Limb (tissue), 2 donors: Measurements from ENCODE around the gene DNAJB4.
"Not testable (repeated sequence)": the region's sequence is repeated elsewhere in the genome, so short reads cannot be mapped to it uniquely, and the experiment has no call there.

Source experiments
- DNase-seq, 2 donors: peaks; one replicate each; pipeline ENCODE4 v3.0.0-alpha.2; 2016; ENCODE audit errors: extremely low spot score in 2 of 2

DNAJB4 gene

GRCh38 chr1:77990629-77991204 is 14.0 kb upstream of the DNAJB4 start:
- DNase-seq, result no peak

GRCh38 chr1:77991638-77992037 is 13.1 kb upstream of the DNAJB4 start:
- no peak for DNase-seq

DNA sequence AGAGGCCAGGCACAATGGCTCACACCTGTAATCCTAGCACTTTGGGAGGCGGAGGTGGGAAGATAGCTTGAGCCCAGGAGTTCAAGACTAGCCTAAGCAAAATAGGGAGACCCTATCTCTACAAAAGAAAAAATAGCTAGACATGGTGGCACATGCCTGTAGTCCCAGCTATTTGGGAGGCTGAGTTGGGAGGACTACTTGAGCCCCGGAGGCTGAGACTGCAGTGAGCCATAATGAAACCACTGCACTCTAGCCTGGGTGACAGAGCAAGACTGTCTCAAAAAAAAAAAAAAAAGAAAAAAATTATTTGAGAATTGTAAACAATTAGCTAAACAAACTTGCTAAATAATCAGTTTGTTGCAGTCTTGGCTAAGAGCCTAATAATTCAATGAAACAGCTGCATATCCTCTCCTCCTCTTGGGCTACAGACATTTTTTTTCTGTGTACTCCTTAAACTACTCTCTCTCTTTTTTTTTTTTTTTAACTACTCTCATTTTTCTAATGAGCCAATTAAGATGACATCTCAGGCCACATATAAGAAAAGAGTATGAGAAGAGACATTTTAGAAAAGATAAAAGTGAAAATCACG is 10.5 kb upstream of the DNAJB4 start:
- DNase-seq, result no peak

DNA sequence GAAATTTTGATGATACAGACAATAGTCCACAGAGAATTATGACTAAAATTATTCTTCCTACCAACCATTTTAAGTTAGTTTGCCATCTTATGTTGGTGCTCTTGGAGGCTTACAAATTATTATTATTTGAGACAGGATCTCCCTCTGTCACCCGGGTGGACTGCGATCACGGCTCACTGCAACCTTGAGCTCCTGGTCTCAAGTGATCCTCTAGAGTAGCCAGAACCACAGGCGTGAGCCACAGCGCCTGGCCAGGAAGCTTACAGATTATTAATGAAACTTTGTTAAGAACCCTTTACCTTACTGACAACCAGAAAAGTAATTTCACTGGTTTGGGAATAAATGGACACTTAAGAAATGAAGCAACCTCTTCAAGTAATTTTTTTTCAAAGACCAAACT is 8.0 kb upstream of the DNAJB4 start:
- no peak for DNase-seq

DNA sequence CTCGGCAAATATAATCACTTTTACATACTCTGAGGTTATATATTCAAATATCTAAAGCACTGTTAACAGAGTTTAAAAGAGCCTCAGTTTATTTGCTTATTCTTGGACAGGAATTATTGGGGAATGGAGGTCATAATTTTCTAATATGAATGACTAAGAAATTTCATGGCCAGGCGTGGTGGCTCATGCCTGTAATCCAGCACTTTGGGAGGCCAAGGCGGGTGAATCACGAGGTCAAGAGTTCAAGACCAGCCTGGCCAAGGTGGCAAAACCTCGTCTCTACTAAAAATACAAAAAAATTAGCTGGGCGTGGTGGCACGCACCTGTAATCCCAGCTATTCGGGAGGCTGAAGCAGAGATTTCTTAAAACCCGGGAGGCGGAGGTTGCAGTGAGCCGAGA is 4.2 kb upstream of the DNAJB4 start:
- DNase-seq, result not testable (repeated sequence)

GRCh38 chr1:78003070-78003746 is 1.5 kb upstream of the DNAJB4 start:
- no peak for DNase-seq

GRCh38 chr1:78003882-78004718 is 639 bp upstream of the DNAJB4 start:
- DNase-seq, result peak; percentile 65 to 80

DNA sequence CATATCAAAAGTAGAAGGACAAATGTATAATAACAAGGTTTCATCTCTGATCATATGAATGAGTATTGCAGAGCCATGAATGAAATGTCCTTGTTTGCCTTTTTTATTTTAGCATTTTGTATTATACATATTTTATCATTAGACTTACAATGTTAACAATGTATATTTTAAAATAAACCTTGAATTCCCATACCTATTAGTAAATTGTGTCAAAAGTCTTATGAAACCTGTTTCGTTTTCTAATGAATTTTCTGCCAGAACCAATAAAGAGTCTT is 646 bp downstream of the DNAJB4 start:
- DNase-seq, result no peak

GRCh38 chr1:78005755-78006154 is 1.0 kb downstream of the DNAJB4 start:
- DNase-seq, result peak; percentile 35 to 92

DNA sequence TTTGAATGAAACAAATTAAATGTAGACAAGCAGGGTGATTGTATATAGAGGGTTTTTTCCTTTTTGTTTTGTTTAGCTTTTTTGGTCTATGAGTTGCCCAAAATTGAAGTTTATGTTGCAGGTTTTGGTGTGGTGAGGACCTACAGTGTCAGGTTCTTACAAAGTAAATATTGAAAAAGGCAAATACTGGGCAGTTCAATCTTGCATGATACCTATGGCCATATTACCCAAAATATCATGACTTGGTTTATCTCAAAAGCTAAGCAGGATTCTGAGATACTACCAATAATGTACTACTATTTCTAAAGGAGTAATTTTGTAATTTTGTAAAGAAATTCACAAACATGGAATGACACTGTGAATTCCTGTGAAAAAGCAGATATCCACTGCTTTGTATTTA is 1.8 kb downstream of the DNAJB4 start:
- no peak for DNase-seq

GRCh38 chr1:78007677-78008341 is 3.1 kb downstream of the DNAJB4 start:
- DNase-seq, result no peak

GRCh38 chr1:78009276-78009675 is 4.5 kb downstream of the DNAJB4 start:
- DNase-seq, result no peak

DNA sequence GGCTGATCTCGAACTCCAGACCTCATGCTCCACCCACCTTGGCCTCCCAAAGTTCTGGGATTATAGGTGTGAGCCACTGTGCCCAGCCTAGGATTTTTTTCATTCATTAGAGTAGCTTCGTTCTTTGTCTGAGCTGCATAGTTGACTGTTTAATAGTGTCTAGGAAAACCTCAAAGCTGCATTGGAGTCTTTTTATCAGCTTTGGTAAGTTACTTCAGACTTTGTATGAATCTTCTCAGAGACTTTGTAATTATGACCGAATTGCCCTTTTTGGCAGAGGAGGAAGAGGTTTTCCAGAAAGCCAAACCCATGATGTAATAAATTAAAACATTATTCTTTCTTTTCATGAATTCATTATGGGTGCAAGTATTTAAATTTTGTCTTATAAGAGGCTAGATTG is 5.1 kb downstream of the DNAJB4 start:
- no peak for DNase-seq

DNA sequence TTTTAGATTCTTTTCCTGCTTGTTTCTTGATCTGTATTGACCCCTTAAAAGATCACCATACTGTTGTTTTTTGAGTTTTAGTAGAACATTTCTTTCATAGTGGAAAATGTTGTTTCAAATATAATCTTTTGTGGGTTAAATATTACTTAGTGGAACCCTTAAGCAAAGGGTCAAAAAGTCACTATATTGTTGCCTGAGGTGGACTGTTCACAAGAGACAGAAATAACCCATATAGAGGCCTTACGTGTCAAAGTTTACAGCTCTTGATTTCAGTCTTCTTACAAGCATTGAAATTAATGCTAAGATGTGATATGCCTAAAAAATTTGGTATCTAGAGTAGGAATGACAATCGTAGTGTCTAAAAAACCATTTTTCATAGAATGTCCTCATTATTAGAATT is 6.3 kb downstream of the DNAJB4 start:
- no peak for DNase-seq

GRCh38 chr1:78015148-78015547 is 10.4 kb downstream of the DNAJB4 start:
- DNase-seq, result no peak

DNA sequence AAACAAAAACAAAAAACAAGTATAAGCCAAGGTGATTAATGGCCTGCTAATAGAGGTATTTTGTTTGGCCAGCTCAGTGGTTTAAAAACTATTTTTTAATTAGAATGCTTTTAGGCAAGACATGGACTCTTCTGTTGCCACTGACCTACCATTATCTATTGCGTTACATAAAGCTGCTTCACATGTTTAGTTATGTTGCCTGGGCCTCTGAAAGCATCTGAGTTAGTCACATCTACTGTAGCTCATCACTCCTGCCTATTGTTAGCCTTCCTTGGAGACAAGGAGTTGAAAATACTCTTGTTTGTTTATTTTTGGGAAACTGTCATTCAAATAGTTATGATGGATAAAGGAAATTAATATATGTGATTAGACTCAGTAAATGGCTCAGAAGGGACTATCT is 14.3 kb downstream of the DNAJB4 start:
- no peak for DNase-seq

DNA sequence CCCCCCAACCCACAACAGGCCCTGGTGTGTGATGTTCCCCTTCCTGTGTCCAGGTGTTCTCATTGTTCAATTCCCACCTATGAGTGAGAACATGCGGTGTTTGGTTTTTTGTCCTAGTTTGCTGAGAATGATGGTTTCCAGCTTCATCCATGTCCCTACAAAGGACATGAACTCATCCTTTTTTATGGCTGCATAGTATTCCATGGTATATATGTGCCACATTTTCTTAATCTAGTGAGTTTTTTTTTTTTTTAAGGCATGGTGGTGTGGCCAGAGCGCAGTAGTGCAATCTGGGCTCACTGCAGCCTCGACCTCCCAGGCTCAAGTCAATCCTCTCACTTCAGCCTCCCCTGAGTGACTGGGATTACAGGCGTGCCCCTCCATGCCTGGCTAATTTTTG is 16.4 kb downstream of the DNAJB4 start:
- DNase-seq, result not testable (repeated sequence)

DNA sequence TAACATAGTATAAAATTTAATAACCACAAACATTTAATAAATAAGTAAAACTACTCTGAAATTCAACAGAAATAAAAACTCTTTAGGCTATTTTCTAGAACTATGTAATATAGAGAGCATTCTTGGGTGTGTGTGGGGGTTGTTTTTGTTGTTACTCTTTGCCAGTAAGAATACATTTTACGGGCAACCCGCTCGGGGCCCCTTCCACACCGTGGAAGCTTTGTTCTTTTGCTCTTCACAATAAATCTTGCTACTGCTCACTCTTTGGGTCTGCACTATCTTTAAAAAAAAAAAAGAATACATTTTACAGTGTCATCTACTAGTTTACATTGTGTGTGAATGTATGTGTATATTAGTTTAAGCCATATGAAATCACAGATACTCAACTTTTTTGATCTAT is 25.1 kb downstream of the DNAJB4 start:
- no peak for DNase-seq

DNA sequence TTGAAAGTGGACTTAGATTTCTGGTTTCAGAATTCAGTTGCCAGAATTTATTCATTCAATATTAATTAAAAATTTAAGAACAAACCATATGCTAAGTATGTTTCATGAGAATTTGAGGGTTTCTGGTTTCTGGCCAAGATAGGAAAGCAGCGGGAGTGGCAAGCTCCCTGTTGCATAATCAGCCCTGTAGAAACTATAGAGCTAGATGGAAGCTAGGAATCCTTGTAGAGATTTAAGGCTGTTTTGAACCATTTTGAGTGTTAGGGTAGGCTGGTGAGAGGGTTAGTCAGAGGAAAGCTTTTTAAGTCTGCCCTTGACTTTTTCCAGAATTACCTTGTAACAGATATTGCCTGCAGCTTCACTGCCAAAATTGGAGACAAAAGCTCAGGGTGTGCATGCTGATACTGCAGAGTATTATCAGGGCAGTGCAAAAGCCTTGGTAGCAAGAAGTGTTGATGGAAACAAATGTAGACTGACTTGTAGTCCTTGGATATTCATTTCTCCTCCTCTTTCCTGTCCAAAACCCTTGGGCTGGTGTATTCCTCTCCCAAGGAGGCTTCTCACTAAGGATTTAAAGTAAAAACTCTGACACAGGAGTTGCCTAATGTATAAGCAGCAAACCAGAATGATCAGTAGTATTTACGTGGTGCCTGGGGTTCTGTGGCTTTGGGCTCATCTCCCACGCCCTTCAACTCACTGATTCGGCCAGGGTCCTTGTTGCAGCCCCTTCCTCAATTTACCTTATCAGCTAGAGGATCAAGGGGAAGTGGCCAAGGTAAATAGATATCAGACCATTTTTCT is 28.5 kb downstream of the DNAJB4 start:
- DNase-seq, result no peak

DNA sequence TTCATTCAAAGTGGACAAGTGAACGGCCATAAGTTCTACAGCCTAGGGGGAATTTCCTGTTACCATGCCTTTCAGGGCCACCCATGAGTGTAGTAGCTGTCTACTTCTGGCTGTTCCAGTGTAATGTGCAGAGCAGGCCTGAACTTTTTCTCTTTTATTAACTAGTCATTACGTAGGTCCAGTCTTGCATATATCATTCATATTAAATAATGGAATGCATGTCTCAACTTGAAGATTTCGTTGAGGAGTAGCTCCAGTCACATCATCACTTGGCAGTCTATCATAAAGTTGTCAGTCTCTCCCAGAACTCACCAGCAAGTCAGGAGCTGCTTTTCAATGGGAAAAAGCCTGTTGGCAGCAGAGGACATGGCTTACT is 29.0 kb downstream of the DNAJB4 start:
- no peak for DNase-seq

DNA sequence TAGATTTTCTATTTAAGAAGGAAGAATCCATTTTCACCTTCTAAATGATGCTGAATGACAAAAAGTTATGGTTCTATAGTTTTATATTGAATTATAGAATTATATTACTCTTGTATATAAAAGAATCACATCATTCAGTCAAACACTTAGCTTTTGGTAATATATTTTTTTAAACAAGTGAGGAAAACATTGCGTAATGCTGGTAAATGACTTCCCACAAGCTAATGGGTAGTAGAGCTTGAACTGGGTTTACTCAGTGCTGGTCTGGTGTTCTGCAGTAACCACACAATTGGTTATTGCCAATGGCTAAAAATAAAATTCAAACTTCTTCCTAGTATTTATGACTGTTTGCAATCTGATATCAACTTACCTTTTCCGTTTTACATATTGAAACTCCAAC is 30.4 kb downstream of the DNAJB4 start:
- DNase-seq, result no peak
